Liver (tissue), 9 donors: ENCODE data around the gene TEP1. TPM values are rescaled to one million over a fixed set of nuclear protein-coding genes. Genes with fewer than 3 reads are reported as not detected.
A peak's percentile ranks its signal among the peaks of the same experiment; 100 is the strongest.

Source experiments
- DNase-seq: peaks from one replicate; pipeline ENCODE4 v3.0.0-alpha.2; 2017; ENCODE audit warnings: low spot score
- H3K27ac ChIP-seq, 2 donors: one replicate each; pipeline ENCODE4 v1.7.0; 2013; ENCODE audit warnings: inconsistent platforms in 2 of 2, low read length in 2 of 2, control low read depth in 1 of 2, low read depth in 1 of 2, mild to moderate bottlenecking in 1 of 2
- H3K27me3 ChIP-seq, 4 donors: one replicate each; pipeline versions ENCODE4 v1.6.1 to v1.7.0; 2013; ENCODE audit warnings: low read length in 3 of 4, inconsistent platforms in 1 of 4, mild to moderate bottlenecking in 1 of 4, moderate library complexity in 1 of 4; ENCODE audit not compliant: control insufficient read depth in 4 of 4, insufficient read depth in 4 of 4
- H3K36me3 ChIP-seq, 4 donors: one replicate each; pipeline versions ENCODE4 v1.6.1 to v1.7.0; 2013; ENCODE audit warnings: low read length in 3 of 4, mild to moderate bottlenecking in 3 of 4, low read depth in 1 of 4, moderate library complexity in 1 of 4; ENCODE audit not compliant: control insufficient read depth in 4 of 4, insufficient read depth in 3 of 4
- H3K4me1 ChIP-seq, 4 donors: one replicate each; pipeline versions ENCODE4 v1.6.1 to v1.7.0; 2013; ENCODE audit warnings: low read length in 3 of 4, mild to moderate bottlenecking in 3 of 4, moderate library complexity in 1 of 4; ENCODE audit not compliant: control insufficient read depth in 4 of 4, insufficient read depth in 4 of 4
- H3K4me3 ChIP-seq, 3 donors: one replicate each; pipeline versions ENCODE4 v1.6.1 to v1.7.0; 2013; ENCODE audit warnings: low read length in 3 of 3, control low read depth in 1 of 3, low read depth in 1 of 3, mild to moderate bottlenecking in 1 of 3
- H3K9ac ChIP-seq, 2 donors: one replicate each; pipeline ENCODE4 v1.7.0; 2013; ENCODE audit warnings: low read length in 2 of 2, mild to moderate bottlenecking in 2 of 2, moderate library complexity in 2 of 2, control low read depth in 1 of 2, low read depth in 1 of 2
- H3K9me3 ChIP-seq, 4 donors: one replicate each; pipeline versions ENCODE4 v1.6.1 to v1.7.0; 2013; ENCODE audit warnings: low read length in 3 of 4; ENCODE audit not compliant: control insufficient read depth in 4 of 4
- ATF3 ChIP-seq: IDR thresholded peaks from 2 replicates; pipeline ENCODE4 v1.6.1; 2016; ENCODE audit warnings: antibody characterized with exemption
- CTCF ChIP-seq: fragments of 150-350 bp; IDR thresholded peaks from 2 replicates; pipeline ENCODE4 v1.5.1; 2017; ENCODE audit warnings: improper control_type of control experiment, low read depth, low read length; ENCODE audit not compliant: missing input control
- EGR1 ChIP-seq, 2 donors: IDR thresholded peaks; 2 replicates each; pipeline ENCODE4 v1.6.1; 2016 to 2018; ENCODE audit warnings: antibody characterized with exemption in 2 of 2, low read depth in 2 of 2
- FOXA1 ChIP-seq: IDR thresholded peaks from 2 replicates; pipeline ENCODE4 v1.6.1; 2016; ENCODE audit warnings: antibody characterized with exemption
- FOXA2 ChIP-seq: IDR thresholded peaks from 2 replicates; pipeline ENCODE4 v1.6.1; 2016; ENCODE audit warnings: antibody characterized with exemption
- GABPA ChIP-seq, 2 donors: IDR thresholded peaks in 1 of 2; conservative IDR thresholded peaks in 1 of 2; 2 replicates each; pipeline ENCODE4 v1.6.1; 2016; ENCODE audit warnings: antibody characterized with exemption in 2 of 2, mild to moderate bottlenecking in 1 of 2, moderate library complexity in 1 of 2
- HNF4A ChIP-seq, 2 donors: conservative IDR thresholded peaks; 2 replicates each; pipeline ENCODE4 v1.6.1; 2016; ENCODE audit warnings: antibody characterized with exemption in 2 of 2, mild to moderate bottlenecking in 2 of 2
- HNF4G ChIP-seq: IDR thresholded peaks from 2 replicates; pipeline ENCODE4 v1.6.1; 2016; ENCODE audit warnings: antibody characterized with exemption
- JUND ChIP-seq, 2 donors: IDR thresholded peaks; 2 replicates each; pipeline ENCODE4 v1.6.1; 2016; ENCODE audit warnings: antibody characterized with exemption in 2 of 2
- MAX ChIP-seq: IDR thresholded peaks from 2 replicates; pipeline ENCODE4 v1.6.1; 2016; ENCODE audit warnings: antibody characterized with exemption
- NR2F2 ChIP-seq: IDR thresholded peaks from 2 replicates; pipeline ENCODE4 v1.6.1; 2016; ENCODE audit warnings: antibody characterized with exemption
- RAD21 ChIP-seq, 2 donors: IDR thresholded peaks; 2 replicates each; pipeline ENCODE4 v1.6.1; 2016; ENCODE audit warnings: antibody characterized with exemption in 2 of 2, mild to moderate bottlenecking in 2 of 2
- REST ChIP-seq: IDR thresholded peaks from 2 replicates; pipeline ENCODE4 v1.6.1; 2016; ENCODE audit warnings: antibody characterized with exemption, mild to moderate bottlenecking
- RXRA ChIP-seq, 2 donors: IDR thresholded peaks; 2 replicates each; pipeline ENCODE4 v1.6.1; 2017 to 2018; ENCODE audit warnings: antibody characterized with exemption in 2 of 2, mild to moderate bottlenecking in 1 of 2
- SP1 ChIP-seq: IDR thresholded peaks from 2 replicates; pipeline ENCODE4 v1.6.1; 2018; ENCODE audit warnings: antibody characterized with exemption, mild to moderate bottlenecking
- TAF1 ChIP-seq: conservative IDR thresholded peaks from 2 replicates; pipeline ENCODE4 v1.6.1; 2016; ENCODE audit warnings: antibody characterized with exemption, mild to moderate bottlenecking
- YY1 ChIP-seq: IDR thresholded peaks from 2 replicates; pipeline ENCODE4 v1.6.1; 2016; ENCODE audit warnings: antibody characterized with exemption, mild to moderate bottlenecking
- ZBTB33 ChIP-seq: IDR thresholded peaks from 2 replicates; pipeline ENCODE4 v1.6.1; 2016; ENCODE audit warnings: antibody characterized with exemption
- WGBS: extraction: QIAGEN DNeasy Blood & Tissue Kit; methylation state at CpG from one replicate; pipeline ENCODE4 v1.1.7; 2013; 5-methylcytosine and 5-hydroxymethylcytosine counted together
- polyA plus RNA-seq, 2 donors: library from polyadenylated mRNA; stranded (reverse) in 1 of 2; unstranded in 1 of 2; fragments of 200-250 nt in 1 of 2; fragments of >200 nt in 1 of 2; fragmentation: Nextera tagmentation in 1 of 2; extraction: Ambion mirVana in 1 of 2; gene quantifications; one replicate each; pipeline versions ENCODE4 v1.2.1 to v1.2.3, GENCODE V29; 2013 to 2015
- total RNA-seq, 2 donors: library from RNA; depleted of rRNA; stranded (reverse); fragments of >200 nt; gene quantifications; one replicate each; pipeline ENCODE4 v1.2.3, GENCODE V29; 2014
- donor health status: healthy.
- donor health status: healthy.
- donor health status: healthy.
- donor health status: healthy.
- donor health status: healthy.

Gene TEP1
- total and polyA plus RNA-seq, 4 donors, result 3.9 to 20.7 (median 7.6) TPM

GRCh38 chr14:20413744-20414082 lies 412 bp upstream of the TEP1 start:
- Histone ChIP-seq H3K4me3 (peak overlapping the region; percentile 71 to 76 (median 75)), H3K27ac (peak overlapping the region; percentile 78 to 92), H3K36me3 (no peaks in the 10 kb centered on the region), H3K27me3 (no peaks in the 10 kb centered on the region), H3K9me3 (no peaks in the 10 kb centered on the region), H3K4me1 (peaks cover 0 to 14% (median 8%) of the 10 kb centered on the region in 4 donors), H3K9ac (peak overlapping the region; percentile 51 to 77)
- WGBS, result 3% methylated on average over 9 of the region's 9 CpGs
- no peak for TF ChIP-seq YY1
- no peak for TF ChIP-seq HNF4A (conservative IDR thresholded peaks at IDR 0.05)
- no peak for TF ChIP-seq JUND (IDR thresholded peaks at IDR 0.05)
- TF ChIP-seq TAF1, result no peak
- TF ChIP-seq ATF3, result no peak
- TF ChIP-seq EGR1 (IDR thresholded peaks at IDR 0.05; ENCODE audit: low read depth in 2 of 2), result no peak
- no peak for TF ChIP-seq NR2F2
- no peak for TF ChIP-seq REST
- no peak for TF ChIP-seq SP1
- TF ChIP-seq FOXA1, result no peak
- no peak for TF ChIP-seq FOXA2
- TF ChIP-seq MAX, result no peak
- no peak for TF ChIP-seq CTCF
- TF ChIP-seq HNF4G, result no peak
- TF ChIP-seq RXRA (IDR thresholded peaks at IDR 0.05), result no peak
- no peak for TF ChIP-seq ZBTB33
- TF ChIP-seq RAD21 (IDR thresholded peaks at IDR 0.05), result no peak
- DNase-seq, result no peak

- H3K4me1 ChIP-seq, result peaks cover 0 to 14% (median 8%) of the 10 kb centered on the region in 4 donors
- H3K27me3 ChIP-seq, result no peaks in the 10 kb centered on the region
- TF ChIP-seq HNF4G, result no peak
- TF ChIP-seq SP1, result no peak
- no peak for TF ChIP-seq YY1
- no peak for TF ChIP-seq FOXA1
- no peak for TF ChIP-seq HNF4A (conservative IDR thresholded peaks at IDR 0.05)
- TF ChIP-seq GABPA (IDR thresholded peaks at IDR 0.05 in 1 of 2, conservative IDR thresholded peaks at IDR 0.05 in 1 of 2), result no peak
- TF ChIP-seq RAD21 (IDR thresholded peaks at IDR 0.05), result no peak
- TF ChIP-seq NR2F2, result no peak
- no peak for TF ChIP-seq FOXA2
- TF ChIP-seq MAX, result no peak
- H3K36me3 ChIP-seq, result peaks cover 5 to 9% (median 6%) of the 10 kb centered on the region in 4 donors
- H3K4me3 ChIP-seq, result peak overlapping the region in 2 of 3 donors; percentile 71 to 76
- DNase-seq, result no peak
- H3K27ac ChIP-seq, result peak overlapping the region; percentile 78 to 92
- WGBS, result 5% methylated on average over 7 of the region's 7 CpGs
- no peaks in the 10 kb centered on the region for H3K9me3 ChIP-seq
- no peak overlapping the region for H3K9ac ChIP-seq
These were observed 890 bp downstream of the TEP1 start for GRCh38 chr14:20412411-20412810.
